ENCODE measurements around the gene MRPL47.
"Not testable (repeated sequence)": the region's sequence is repeated elsewhere in the genome, so short reads cannot be mapped to it uniquely, and the experiment has no call there.

MRPL47 gene

DNA sequence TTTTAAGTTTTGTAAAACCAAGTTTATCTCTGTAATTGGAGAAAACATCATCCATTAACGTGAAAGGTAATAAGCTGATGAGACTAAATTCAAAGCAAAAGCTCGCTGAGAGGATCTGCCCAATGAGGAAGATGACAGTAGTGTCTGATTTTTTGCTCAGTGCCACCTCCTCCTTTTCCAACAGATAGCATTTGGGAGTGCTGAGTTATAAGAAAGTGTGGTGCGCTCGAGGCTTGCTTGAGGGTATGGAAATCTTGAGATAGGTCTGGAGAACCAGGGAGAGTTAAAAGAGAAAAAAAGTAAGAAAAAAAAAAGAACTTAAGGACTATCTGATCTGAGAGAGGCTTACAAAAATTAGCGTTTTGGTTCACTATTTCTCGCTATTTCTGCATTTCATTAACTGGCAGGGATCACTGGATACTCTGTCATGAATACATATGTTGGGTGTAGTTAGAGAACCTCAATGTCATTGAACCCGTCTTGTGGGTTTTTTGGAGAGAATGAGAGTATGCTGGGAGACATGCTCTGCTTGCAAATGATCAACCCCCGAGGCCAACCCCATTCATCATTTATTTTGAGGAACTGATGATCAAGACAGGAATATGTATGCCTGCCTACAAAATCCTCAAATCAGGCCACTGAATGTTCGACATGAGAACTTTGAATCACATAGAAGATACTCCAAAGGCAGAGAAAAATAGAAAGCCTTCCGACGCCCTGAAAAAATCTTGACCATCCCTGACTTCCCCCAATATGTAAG is 47.4 kb upstream of the MRPL47 start:
- Histone ChIP-seq H3K27ac (ENCODE audit: low read depth, low read length) (peak overlapping the region; percentile 81), H3K36me3 (ENCODE audit: low read length) (no peaks in the 10 kb centered on the region), H4K20me1 (ENCODE audit: low read depth, low read length) (peaks cover 9% of the 10 kb centered on the region; the same call in 1 of the 2 replicates), H3K9ac (ENCODE audit: low read length) (peak overlapping the region; percentile 88), H3K4me3 (ENCODE audit: insufficient read depth, low read length, poor library complexity, severe bottlenecking) (peak overlapping the region; percentile 64), H3F3A (ENCODE audit: insufficient read depth) (peaks cover 26% of the 10 kb centered on the region), H3K4me2 (ENCODE audit: low read depth, low read length, poor library complexity, severe bottlenecking) (peak overlapping the region; percentile 63), H3K9me3 (ENCODE audit: insufficient read depth, low read length) (no peaks in the 10 kb centered on the region), H3K9me2 (replicated peaks; ENCODE audit: insufficient read depth, low read length) (no peaks in the 10 kb centered on the region), H3K79me2 (ENCODE audit: insufficient read depth, low read length) (peaks cover 32% of the 10 kb centered on the region), H2AFZ (ENCODE audit: low read depth, low read length, severe bottlenecking) (peak overlapping the region; percentile 92), H3K27me3 (ENCODE audit: low read length) (no peaks in the 10 kb centered on the region)
- no peak for TF ChIP-seq EZH2phosphoT487 (conservative IDR thresholded peaks at IDR 0.05; ENCODE audit: low read length)

DNA sequence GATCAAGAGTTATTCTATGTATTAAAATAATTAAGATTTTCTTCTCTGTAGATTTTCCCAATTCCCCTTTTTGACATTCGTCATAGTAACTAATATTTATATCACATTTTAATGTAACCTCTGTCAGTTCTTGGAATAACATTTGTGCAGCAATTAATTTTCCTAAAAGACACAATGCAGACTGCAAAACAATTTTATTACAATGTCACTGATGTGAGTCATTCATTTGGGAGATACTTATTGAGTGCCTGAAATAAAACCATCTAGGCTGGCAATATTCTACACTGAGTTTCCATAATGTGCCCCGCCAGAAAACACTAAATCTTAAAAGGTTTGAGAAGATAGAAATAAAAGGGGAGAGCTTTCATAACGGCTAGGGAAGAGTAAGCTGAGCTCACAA is 41.7 kb upstream of the MRPL47 start:
- H3K4me3 ChIP-seq (ENCODE audit: insufficient read depth, low read length, poor library complexity, severe bottlenecking) = no peak overlapping the region
- H3K27me3 ChIP-seq (ENCODE audit: low read length) = no peaks in the 10 kb centered on the region
- no peak overlapping the region for H3K4me2 ChIP-seq (ENCODE audit: low read depth, low read length, poor library complexity, severe bottlenecking)
- H3K79me2 ChIP-seq (ENCODE audit: insufficient read depth, low read length) = no peaks in the 10 kb centered on the region
- H3K9ac ChIP-seq (ENCODE audit: low read length) = no peak overlapping the region
- no peak overlapping the region for H3K27ac ChIP-seq (ENCODE audit: low read depth, low read length)
- H3K36me3 ChIP-seq (ENCODE audit: low read length) = no peaks in the 10 kb centered on the region
- H4K20me1 ChIP-seq (ENCODE audit: low read depth, low read length) = no peaks in the 10 kb centered on the region
- TF ChIP-seq, protein P1, sequence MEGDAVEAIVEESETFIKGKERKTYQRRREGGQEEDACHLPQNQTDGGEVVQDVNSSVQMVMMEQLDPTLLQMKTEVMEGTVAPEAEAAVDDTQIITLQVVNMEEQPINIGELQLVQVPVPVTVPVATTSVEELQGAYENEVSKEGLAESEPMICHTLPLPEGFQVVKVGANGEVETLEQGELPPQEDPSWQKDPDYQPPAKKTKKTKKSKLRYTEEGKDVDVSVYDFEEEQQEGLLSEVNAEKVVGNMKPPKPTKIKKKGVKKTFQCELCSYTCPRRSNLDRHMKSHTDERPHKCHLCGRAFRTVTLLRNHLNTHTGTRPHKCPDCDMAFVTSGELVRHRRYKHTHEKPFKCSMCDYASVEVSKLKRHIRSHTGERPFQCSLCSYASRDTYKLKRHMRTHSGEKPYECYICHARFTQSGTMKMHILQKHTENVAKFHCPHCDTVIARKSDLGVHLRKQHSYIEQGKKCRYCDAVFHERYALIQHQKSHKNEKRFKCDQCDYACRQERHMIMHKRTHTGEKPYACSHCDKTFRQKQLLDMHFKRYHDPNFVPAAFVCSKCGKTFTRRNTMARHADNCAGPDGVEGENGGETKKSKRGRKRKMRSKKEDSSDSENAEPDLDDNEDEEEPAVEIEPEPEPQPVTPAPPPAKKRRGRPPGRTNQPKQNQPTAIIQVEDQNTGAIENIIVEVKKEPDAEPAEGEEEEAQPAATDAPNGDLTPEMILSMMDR (IDR thresholded peaks at IDR 0.05; ENCODE audit: insufficient read depth, low read length, poor library complexity, severe bottlenecking) = no peak
- no peak for TF ChIP-seq EZH2phosphoT487 (conservative IDR thresholded peaks at IDR 0.05; ENCODE audit: low read length)
- H3K9me2 ChIP-seq (replicated peaks; ENCODE audit: insufficient read depth, low read length) = no peaks in the 10 kb centered on the region
- H2AFZ ChIP-seq (ENCODE audit: low read depth, low read length, severe bottlenecking) = no peak overlapping the region
- no peaks in the 10 kb centered on the region for H3K9me3 ChIP-seq (ENCODE audit: insufficient read depth, low read length)
- H3F3A ChIP-seq (ENCODE audit: insufficient read depth) = peaks cover 11% of the 10 kb centered on the region; the same call in 1 of the 2 replicates

DNA sequence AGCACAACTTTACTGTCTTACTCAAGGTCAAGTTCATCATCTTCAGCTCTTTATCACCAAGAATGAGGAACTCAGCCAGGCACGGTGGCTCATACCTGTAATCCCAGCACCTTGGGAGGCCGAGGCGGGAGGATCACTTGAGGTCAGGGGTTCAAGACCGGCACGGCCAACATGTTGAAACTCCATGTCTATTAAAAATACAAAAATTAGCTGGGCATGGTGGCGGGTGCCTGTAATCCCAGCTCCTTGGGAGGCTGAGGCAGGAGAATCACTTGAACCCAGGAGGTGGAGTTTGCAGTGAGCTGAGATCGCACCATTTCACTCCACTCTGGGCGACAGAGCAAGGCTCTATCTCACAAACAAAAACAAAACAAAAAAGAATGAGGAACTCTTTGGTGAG is 39.4 kb upstream of the MRPL47 start:
- not testable (repeated sequence) for H3K27me3 ChIP-seq (ENCODE audit: low read length); H3K27ac ChIP-seq (ENCODE audit: low read depth, low read length); H3K9me2 ChIP-seq (replicated peaks; ENCODE audit: insufficient read depth, low read length); H2AFZ ChIP-seq (ENCODE audit: low read depth, low read length, severe bottlenecking); H3K9me3 ChIP-seq (ENCODE audit: insufficient read depth, low read length); H3F3A ChIP-seq (ENCODE audit: insufficient read depth); H3K36me3 ChIP-seq (ENCODE audit: low read length); H4K20me1 ChIP-seq (ENCODE audit: low read depth, low read length); H3K79me2 ChIP-seq (ENCODE audit: insufficient read depth, low read length); H3K4me3 ChIP-seq (ENCODE audit: insufficient read depth, low read length, poor library complexity, severe bottlenecking); H3K9ac ChIP-seq (ENCODE audit: low read length); H3K4me2 ChIP-seq (ENCODE audit: low read depth, low read length, poor library complexity, severe bottlenecking)

DNA sequence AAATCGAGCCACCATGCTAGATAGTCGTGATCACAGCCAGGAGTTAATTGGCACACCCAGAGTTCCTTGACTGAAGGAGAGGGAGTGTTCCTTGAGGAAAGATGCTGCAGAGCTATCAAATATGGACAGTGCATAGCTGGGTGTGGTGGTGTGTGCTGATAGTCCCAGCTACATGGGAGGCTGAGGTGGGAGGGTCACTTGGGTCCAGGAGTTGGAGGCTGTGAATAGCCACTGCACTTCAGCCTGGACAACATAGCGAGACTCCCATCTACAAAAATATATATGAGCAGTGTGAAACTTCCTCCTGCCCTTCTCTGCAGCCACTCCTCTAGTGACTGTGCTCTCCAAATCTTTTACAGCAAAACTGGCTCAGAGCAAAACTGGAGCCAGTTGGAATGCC is 38.4 kb upstream of the MRPL47 start:
- Histone ChIP-seq H3F3A (ENCODE audit: insufficient read depth) (peaks cover 1% of the 10 kb centered on the region; the same call in 1 of the 2 replicates), H3K27me3 (ENCODE audit: low read length) (no peaks in the 10 kb centered on the region), H3K9me2 (replicated peaks; ENCODE audit: insufficient read depth, low read length) (no peaks in the 10 kb centered on the region), H2AFZ (ENCODE audit: low read depth, low read length, severe bottlenecking) (no peak overlapping the region), H3K4me2 (ENCODE audit: low read depth, low read length, poor library complexity, severe bottlenecking) (no peak overlapping the region), H3K79me2 (ENCODE audit: insufficient read depth, low read length) (no peaks in the 10 kb centered on the region), H3K9me3 (ENCODE audit: insufficient read depth, low read length) (no peaks in the 10 kb centered on the region), H3K9ac (ENCODE audit: low read length) (no peak overlapping the region), H4K20me1 (ENCODE audit: low read depth, low read length) (no peaks in the 10 kb centered on the region), H3K27ac (ENCODE audit: low read depth, low read length) (no peak overlapping the region), H3K4me3 (ENCODE audit: insufficient read depth, low read length, poor library complexity, severe bottlenecking) (no peak overlapping the region), H3K36me3 (ENCODE audit: low read length) (no peaks in the 10 kb centered on the region)
- TF ChIP-seq EZH2phosphoT487 (conservative IDR thresholded peaks at IDR 0.05; ENCODE audit: low read length) = no peak
- TF ChIP-seq, protein P1 (IDR thresholded peaks at IDR 0.05; ENCODE audit: insufficient read depth, low read length, poor library complexity, severe bottlenecking) = no peak
